Measurements from ENCODE around the gene WASF1. TPM values are rescaled to one million over a fixed set of nuclear protein-coding genes. Genes with fewer than 3 reads are reported as not detected.

WASF1 gene
- total and polyA plus RNA-seq, 10 donors = 1.2 to 8.8 (median 3.0) TPM

DNA sequence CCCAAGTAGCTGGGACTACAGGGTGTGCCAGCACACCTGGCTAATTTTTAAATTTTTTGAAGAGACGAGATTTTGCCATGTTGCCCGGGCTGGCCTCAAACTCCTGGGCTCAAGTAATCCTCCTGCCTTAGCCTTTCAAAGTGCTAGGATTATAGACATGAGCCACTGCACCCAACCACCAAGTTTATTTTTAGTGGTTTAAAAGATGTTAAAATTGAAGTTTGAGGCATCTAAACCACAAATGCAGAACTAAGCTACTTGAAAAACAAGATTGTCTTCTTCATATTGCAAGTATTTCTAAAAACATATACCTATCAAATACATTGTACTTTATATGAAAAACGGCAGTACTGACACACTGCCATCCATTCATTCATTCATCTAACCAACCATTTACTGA is 31.6 kb downstream of the WASF1 start:
- Histone ChIP-seq H3K4me1 (peaks cover 0 to 12% (median 0%) of the 10 kb centered on the region in 6 donors), H3K9me3 (no peaks in the 10 kb centered on the region), H3K36me3 (no peaks in the 10 kb centered on the region), H3K4me3 (no peak overlapping the region), H3K27ac (no peak overlapping the region), H3K27me3 (replicated peaks in 1 of 7) (no peaks in the 10 kb centered on the region)
- no peak for DNase-seq
- intact Hi-C loops (cut with DNase I; ENCODE audit: low total_unique reads) = no loop called here
- no peak for TF ChIP-seq POLR2AphosphoS5 (IDR thresholded peaks at IDR 0.05)
- TF ChIP-seq, protein P1, sequence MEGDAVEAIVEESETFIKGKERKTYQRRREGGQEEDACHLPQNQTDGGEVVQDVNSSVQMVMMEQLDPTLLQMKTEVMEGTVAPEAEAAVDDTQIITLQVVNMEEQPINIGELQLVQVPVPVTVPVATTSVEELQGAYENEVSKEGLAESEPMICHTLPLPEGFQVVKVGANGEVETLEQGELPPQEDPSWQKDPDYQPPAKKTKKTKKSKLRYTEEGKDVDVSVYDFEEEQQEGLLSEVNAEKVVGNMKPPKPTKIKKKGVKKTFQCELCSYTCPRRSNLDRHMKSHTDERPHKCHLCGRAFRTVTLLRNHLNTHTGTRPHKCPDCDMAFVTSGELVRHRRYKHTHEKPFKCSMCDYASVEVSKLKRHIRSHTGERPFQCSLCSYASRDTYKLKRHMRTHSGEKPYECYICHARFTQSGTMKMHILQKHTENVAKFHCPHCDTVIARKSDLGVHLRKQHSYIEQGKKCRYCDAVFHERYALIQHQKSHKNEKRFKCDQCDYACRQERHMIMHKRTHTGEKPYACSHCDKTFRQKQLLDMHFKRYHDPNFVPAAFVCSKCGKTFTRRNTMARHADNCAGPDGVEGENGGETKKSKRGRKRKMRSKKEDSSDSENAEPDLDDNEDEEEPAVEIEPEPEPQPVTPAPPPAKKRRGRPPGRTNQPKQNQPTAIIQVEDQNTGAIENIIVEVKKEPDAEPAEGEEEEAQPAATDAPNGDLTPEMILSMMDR (IDR thresholded peaks at IDR 0.05 in 8 of 11, conservative IDR thresholded peaks at IDR 0.05 in 3 of 11) = no peak
- TF ChIP-seq POLR2A (IDR thresholded peaks at IDR 0.05) = no peak
- 52 to 69% (median 60%) methylated on average over 3 of the region's 3 CpGs for WGBS, 5 donors

DNA sequence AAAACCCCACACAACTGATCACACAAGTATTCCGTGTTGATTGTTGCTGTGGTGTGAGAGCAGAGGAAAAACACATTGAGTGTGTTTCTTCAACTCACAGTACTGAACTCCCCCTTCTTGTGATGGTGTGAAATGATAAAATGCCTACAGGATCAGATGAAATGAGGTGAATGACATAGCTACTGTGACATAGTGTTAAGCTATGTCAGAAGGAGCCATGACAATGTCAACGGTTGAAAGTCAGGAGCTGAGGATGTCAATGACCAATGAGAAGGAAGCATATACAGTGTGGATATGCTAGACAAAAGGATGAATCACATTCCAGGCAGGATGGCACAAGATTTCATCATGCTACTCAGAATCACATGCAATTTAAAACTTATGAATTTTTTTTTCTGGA is 38.8 kb downstream of the WASF1 start:
- Histone ChIP-seq H3K27ac (no peak overlapping the region), H3K36me3 (no peaks in the 10 kb centered on the region), H3K9me3 (peaks cover 0 to 16% (median 10%) of the 10 kb centered on the region in 8 donors), H3K4me3 (no peak overlapping the region), H3K4me1 (no peaks in the 10 kb centered on the region), H3K27me3 (replicated peaks in 1 of 7) (no peaks in the 10 kb centered on the region)
- intact Hi-C loops (cut with DNase I; ENCODE audit: low total_unique reads) = no loop called here
- 79 to 89% (median 86%) methylated on average over 2 of the region's 2 CpGs for WGBS, 5 donors
- TF ChIP-seq, protein P1 (IDR thresholded peaks at IDR 0.05 in 8 of 11, conservative IDR thresholded peaks at IDR 0.05 in 3 of 11) = no peak
- TF ChIP-seq POLR2A (IDR thresholded peaks at IDR 0.05) = no peak
- DNase-seq = no peak

DNA sequence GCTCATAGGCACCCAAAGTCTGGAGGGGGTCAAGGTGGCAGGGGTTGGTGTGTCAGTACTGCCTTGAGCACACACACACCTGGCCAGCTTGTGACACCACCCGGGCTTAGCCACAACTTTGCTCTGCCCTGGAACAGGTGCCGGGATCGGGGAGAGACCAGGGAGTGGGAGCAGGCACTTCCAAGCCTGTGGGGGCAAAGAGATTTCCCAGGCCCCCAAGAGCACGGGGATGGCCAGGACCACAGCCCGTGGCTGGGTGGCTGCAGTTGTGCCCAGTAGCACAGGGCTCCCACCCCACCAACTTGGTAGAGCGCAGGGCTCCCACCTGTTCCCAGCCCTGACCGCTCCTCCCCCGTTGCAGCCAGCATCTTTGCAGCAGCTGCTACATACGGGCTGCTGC is 40.4 kb downstream of the WASF1 start:
- TF ChIP-seq, protein P1 (IDR thresholded peaks at IDR 0.05 in 8 of 11, conservative IDR thresholded peaks at IDR 0.05 in 3 of 11) = no peak
- TF ChIP-seq POLR2AphosphoS5 (IDR thresholded peaks at IDR 0.05) (no peak), POLR2A (IDR thresholded peaks at IDR 0.05) (no peak)

GRCh38 chr6:110137924-110138887 is 41.3 kb downstream of the WASF1 start:
- Histone ChIP-seq H3K4me3 (no peak overlapping the region), H3K36me3 (no peaks in the 10 kb centered on the region), H3K27me3 (replicated peaks in 1 of 7) (no peaks in the 10 kb centered on the region), H3K9me3 (peaks cover 0 to 17% (median 10%) of the 10 kb centered on the region in 8 donors), H3K27ac (no peak overlapping the region), H3K4me1 (no peaks in the 10 kb centered on the region)
- WGBS, 5 donors = 92 to 99% (median 96%) methylated on average over 9 to 10 of the region's 10 CpGs
- TF ChIP-seq POLR2A (IDR thresholded peaks at IDR 0.05) (no peak), POLR2AphosphoS5 (IDR thresholded peaks at IDR 0.05) (no peak)
- TF ChIP-seq, protein P1 (IDR thresholded peaks at IDR 0.05 in 8 of 11, conservative IDR thresholded peaks at IDR 0.05 in 3 of 11) = no peak
- intact Hi-C loops (cut with DNase I; ENCODE audit: low total_unique reads) = no loop called here
- DNase-seq = no peak

More for the DNA sequence above, 40.4 kb downstream of the WASF1 start:
- Histone ChIP-seq H3K27ac (no peak overlapping the region), H3K4me1 (no peaks in the 10 kb centered on the region), H3K36me3 (no peaks in the 10 kb centered on the region), H3K27me3 (replicated peaks in 1 of 7) (no peaks in the 10 kb centered on the region), H3K9me3 (peaks cover 0 to 16% (median 10%) of the 10 kb centered on the region in 8 donors), H3K4me3 (no peak overlapping the region)
- intact Hi-C loops (cut with DNase I; ENCODE audit: low total_unique reads) = no loop called here
- DNase-seq = no peak
- WGBS, 5 donors = 91 to 97% (median 94%) methylated on average over 6 to 9 of the region's 9 CpGs

Measured in spleen (tissue), 11 donors.